SK-N-MC (cell line): Measurements from ENCODE around the gene TMEM259.

Experiments used
- EZH2 ChIP-seq: fragments of 200-600 bp; sonication (generic); IDR thresholded peaks from one replicate; pipeline ENCODE4 v1.6.1; 2017; ENCODE audit warnings: antibody characterized with exemption
- FOXP2 ChIP-seq: optimal IDR thresholded peaks from 2 replicates; pipeline ENCODE3; 2011; ENCODE audit warnings: mild to moderate bottlenecking, moderate library complexity; ENCODE audit not compliant: insufficient read depth; ENCODE audit errors: extremely low read length, control extremely low read depth
- POLR2AphosphoS5 ChIP-seq: IDR thresholded peaks from 2 replicates; pipeline ENCODE4 v1.6.1; 2012; ENCODE audit warnings: mild to moderate bottlenecking, low read depth, low read length, borderline replicate concordance

GRCh38 chr19:1058112-1058511, 37.2 kb upstream of the TMEM259 start:
- TF ChIP-seq POLR2AphosphoS5 = no peak
- no peak for TF ChIP-seq EZH2
- no peak for TF ChIP-seq FOXP2
